Stomach (tissue), 9 donors: Measurements from ENCODE around the gene TRIM32. TPM values are rescaled to one million over a fixed set of nuclear protein-coding genes. Genes with fewer than 3 reads are reported as not detected.

Source experiments
- DNase-seq, 2 donors: peaks; one replicate each; pipeline versions ENCODE4 v3.0.0 to v3.0.0-alpha.2; 2013 to 2019
- H3K27ac ChIP-seq, 5 donors: fragments of 200-600 bp in 4 of 5; sonication (generic) in 4 of 5; one replicate each; pipeline ENCODE4 v1.5.1; 2013 to 2019; ENCODE audit warnings: mild to moderate bottlenecking in 1 of 5, moderate library complexity in 1 of 5
- H3K27me3 ChIP-seq, 3 donors: fragments of 200-600 bp; sonication (generic); one replicate each; pipeline ENCODE4 v1.5.1; 2017 to 2019; ENCODE audit warnings: mixed run types in 1 of 3
- H3K36me3 ChIP-seq, 4 donors: fragments of 200-600 bp; sonication (generic); 1 replicate in 3 of 4; 2 replicates in 1 of 4; pipeline ENCODE4 v1.5.1; 2016 to 2019
- H3K4me1 ChIP-seq, 4 donors: fragments of 200-600 bp; sonication (generic); one replicate each; pipeline ENCODE4 v1.5.1; 2016 to 2019
- H3K4me3 ChIP-seq, 4 donors: fragments of 200-600 bp; sonication (generic) in 3 of 4; one replicate each; pipeline ENCODE4 v1.5.1; 2016 to 2019; ENCODE audit warnings: mild to moderate bottlenecking in 1 of 4
- H3K9me3 ChIP-seq, 4 donors: fragments of 200-600 bp; sonication (generic); one replicate each; pipeline ENCODE4 v1.5.1; 2016 to 2019
- EP300 ChIP-seq: sonication (generic); formaldehyde crosslinking; IDR thresholded peaks from one replicate; pipeline ENCODE4 v1.6.1; 2017; ENCODE audit warnings: antibody characterized with exemption
- POLR2A ChIP-seq, 4 donors: fragments of 450-650 bp; IDR thresholded peaks; one replicate each; pipeline ENCODE4 v1.6.1; 2016; ENCODE audit warnings: antibody characterized with exemption in 4 of 4, control low read depth in 2 of 4, mild to moderate bottlenecking in 1 of 4, moderate library complexity in 1 of 4
- POLR2AphosphoS5 ChIP-seq, 3 donors: sonication (generic); formaldehyde crosslinking; IDR thresholded peaks; one replicate each; pipeline ENCODE4 v1.6.1; 2016; ENCODE audit warnings: antibody characterized with exemption in 3 of 3
- WGBS, 5 donors: extraction: QIAGEN DNeasy Blood & Tissue Kit in 3 of 5; methylation state at CpG; one replicate each; pipeline versions ENCODE4 v1.1.5 to v1.1.7; 2013 to 2018; 5-methylcytosine and 5-hydroxymethylcytosine counted together
- intact Hi-C: fragments of 100-400 bp; cut with DNase I; formaldehyde crosslinking; loops from one replicate; pipeline ENCODE4 v1.15.1; 2023; ENCODE audit warnings: low total_unique reads
- polyA plus RNA-seq, 3 donors: library from polyadenylated mRNA; stranded (reverse); fragments of 200-250 nt; gene quantifications; one replicate each; pipeline ENCODE4 v1.2.3, GENCODE V29; 2013
- total RNA-seq, 5 donors: library from RNA; depleted of rRNA; stranded (reverse); fragments of >200 nt; gene quantifications; one replicate each; pipeline versions ENCODE4 v1.1.0 to v1.2.3, GENCODE V29; 2014 to 2016
- TF ChIP-seq, protein P1 (sequence below), 7 experiments: fragments of 450-650 bp in 4 of 7; fragments of 200-600 bp in 3 of 7; sonication (generic) in 3 of 7; IDR thresholded peaks; one replicate each; pipeline ENCODE4 v1.5.1; 2016 to 2019; ENCODE audit warnings: antibody characterized with exemption in 7 of 7, control low read depth in 2 of 7, mild to moderate bottlenecking in 1 of 7
- donor health status: healthy with polysubstance abuse.
- donor health status: Bipolar disorder and iron deficiency.
- donor health status: healthy.

The TRIM32 gene
- total and polyA plus RNA-seq, 8 donors = 2.3 to 24.9 (median 6.3) TPM

DNA sequence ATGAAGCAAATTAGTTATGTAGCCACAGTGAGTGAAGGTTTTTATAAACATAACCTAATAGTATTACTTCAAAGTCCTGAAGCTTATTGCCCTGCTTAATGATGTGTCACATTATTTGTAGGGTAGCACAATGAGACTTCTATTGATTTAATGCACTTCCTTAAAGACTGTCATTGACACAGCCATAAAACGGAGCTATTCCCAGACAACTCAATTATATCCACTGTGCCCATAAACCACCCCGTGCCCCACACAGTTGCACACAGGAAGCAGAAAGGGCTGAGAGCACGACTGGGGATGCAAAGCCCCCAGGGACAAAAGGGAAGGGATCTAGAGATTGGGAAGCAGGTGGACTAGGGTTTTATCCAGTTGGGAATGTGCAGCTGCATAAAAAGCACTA lies 37.0 kb downstream of the TRIM32 start:
- WGBS, 5 donors = 31 to 75% (median 62%) methylated on average over 3 of the region's 3 CpGs
- DNase-seq = no peak
- peaks cover 0 to 4% (median 0%) of the 10 kb centered on the region in 4 donors for H3K36me3 ChIP-seq

DNA sequence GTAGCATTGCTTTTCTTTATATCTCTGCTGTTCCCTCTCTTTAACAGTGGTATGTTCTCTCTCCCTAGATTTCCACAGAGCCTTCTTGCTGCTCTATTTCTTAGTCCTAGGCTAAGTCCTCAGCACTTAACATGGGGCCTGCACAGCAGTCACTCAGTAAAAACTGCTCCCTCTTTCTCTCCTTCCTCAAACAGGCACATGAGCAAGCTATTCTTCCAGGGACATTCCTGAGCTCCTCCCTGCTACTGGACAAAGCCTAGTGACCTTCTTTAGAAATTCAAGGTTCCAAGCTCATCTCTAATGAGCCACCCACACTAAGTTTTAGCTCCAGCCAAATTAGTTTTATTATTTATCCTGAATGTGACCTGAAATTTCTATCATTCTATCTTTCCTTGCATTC lies 39.5 kb downstream of the TRIM32 start:
- DNase-seq = no peak
- Histone ChIP-seq H3K4me1 (no peaks in the 10 kb centered on the region), H3K36me3 (peaks cover 0 to 4% (median 0%) of the 10 kb centered on the region in 4 donors), H3K27ac (no peak overlapping the region), H3K9me3 (no peaks in the 10 kb centered on the region), H3K4me3 (no peak overlapping the region), H3K27me3 (no peaks in the 10 kb centered on the region)
- intact Hi-C loops = no loop called here
- TF ChIP-seq POLR2AphosphoS5 (IDR thresholded peaks at IDR 0.05) = no peak
- TF ChIP-seq EP300 = no peak
- TF ChIP-seq, protein P1, sequence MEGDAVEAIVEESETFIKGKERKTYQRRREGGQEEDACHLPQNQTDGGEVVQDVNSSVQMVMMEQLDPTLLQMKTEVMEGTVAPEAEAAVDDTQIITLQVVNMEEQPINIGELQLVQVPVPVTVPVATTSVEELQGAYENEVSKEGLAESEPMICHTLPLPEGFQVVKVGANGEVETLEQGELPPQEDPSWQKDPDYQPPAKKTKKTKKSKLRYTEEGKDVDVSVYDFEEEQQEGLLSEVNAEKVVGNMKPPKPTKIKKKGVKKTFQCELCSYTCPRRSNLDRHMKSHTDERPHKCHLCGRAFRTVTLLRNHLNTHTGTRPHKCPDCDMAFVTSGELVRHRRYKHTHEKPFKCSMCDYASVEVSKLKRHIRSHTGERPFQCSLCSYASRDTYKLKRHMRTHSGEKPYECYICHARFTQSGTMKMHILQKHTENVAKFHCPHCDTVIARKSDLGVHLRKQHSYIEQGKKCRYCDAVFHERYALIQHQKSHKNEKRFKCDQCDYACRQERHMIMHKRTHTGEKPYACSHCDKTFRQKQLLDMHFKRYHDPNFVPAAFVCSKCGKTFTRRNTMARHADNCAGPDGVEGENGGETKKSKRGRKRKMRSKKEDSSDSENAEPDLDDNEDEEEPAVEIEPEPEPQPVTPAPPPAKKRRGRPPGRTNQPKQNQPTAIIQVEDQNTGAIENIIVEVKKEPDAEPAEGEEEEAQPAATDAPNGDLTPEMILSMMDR (IDR thresholded peaks at IDR 0.05) = no peak
- TF ChIP-seq POLR2A (IDR thresholded peaks at IDR 0.05) = no peak

More for the DNA sequence above, 37.0 kb downstream of the TRIM32 start:
- Histone ChIP-seq H3K27ac (no peak overlapping the region), H3K27me3 (no peaks in the 10 kb centered on the region), H3K9me3 (no peaks in the 10 kb centered on the region), H3K4me3 (no peak overlapping the region), H3K4me1 (no peaks in the 10 kb centered on the region)
- intact Hi-C loops = no loop called here
- TF ChIP-seq, protein P1 (IDR thresholded peaks at IDR 0.05) = no peak
- TF ChIP-seq POLR2A (IDR thresholded peaks at IDR 0.05) = no peak
- no peak for TF ChIP-seq EP300
- TF ChIP-seq POLR2AphosphoS5 (IDR thresholded peaks at IDR 0.05) = no peak

DNA sequence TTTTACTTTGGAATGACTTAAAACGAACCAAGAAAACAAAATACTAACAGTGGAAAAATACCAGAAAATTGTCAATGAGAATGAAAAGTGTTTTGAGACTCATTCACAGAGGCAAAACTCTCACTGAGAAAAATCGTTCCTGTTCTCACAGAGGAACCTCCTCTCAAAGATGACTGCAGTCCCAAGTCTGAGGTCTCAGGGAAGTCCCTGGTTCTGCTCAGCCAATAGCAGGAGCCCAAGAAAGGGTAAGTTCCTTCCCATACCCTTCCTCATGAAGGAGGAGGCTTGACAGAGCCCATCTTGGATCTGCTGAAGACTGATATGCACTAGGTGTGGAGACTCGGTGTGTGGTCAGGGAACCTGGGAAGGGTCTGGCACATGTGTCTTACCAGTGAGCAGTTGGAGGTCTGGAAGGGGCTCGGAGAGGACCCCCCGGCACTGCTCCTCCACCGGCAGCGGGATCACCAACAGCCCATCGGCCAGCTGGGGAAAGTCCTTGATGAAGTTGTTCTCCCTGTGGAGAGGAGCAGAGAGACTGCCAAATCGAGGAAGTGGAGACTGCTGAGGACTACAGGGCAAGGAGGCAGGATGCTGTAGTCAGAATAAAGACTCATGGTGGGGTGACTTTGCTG lies 46.0 kb downstream of the TRIM32 start:
- WGBS, 5 donors = 76 to 83% (median 80%) methylated on average over 9 of the region's 9 CpGs
- intact Hi-C loops = no loop called here

DNA sequence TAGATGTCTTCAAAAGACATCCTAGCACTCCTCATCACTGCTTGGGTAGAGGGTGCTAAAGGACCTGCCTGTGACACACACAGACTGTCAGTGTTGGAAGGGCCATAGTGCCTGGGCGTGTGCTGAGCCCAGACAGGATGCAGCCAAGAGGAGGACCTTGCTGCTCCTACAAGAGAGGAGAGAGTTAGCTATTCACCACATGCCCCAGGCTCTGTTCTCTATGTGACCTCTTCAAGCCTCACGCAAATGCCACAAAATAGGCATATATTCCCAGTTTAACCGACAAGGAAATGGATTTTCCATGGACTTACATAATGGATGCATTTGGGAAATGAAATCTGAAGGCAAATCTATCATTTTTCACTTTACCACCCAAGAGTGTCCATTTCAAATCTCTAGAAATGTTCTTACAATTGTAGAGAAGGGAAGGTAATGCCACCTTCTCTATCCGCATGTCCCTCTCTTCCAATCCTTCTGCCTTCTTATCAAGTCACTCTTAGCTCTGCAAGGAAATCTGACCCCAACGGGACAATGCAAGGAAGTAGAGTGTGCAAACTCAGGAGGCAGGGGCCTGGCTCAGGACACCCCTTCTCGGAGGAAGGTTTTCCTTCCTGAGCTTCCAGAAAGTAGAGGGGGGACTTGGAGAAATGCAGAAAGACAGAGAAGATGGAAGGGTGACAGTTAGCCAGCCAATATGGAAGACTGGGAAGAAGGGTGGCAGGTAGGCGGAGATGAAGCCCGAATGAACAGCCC lies 49.5 kb downstream of the TRIM32 start:
- intact Hi-C loops = no loop called here
- H3K4me3 ChIP-seq = no peak overlapping the region
- peaks cover 0 to 7% (median 2%) of the 10 kb centered on the region in 4 donors for H3K4me1 ChIP-seq
- no peaks in the 10 kb centered on the region for H3K27me3 ChIP-seq
- no peak for TF ChIP-seq EP300
- no peak for TF ChIP-seq POLR2AphosphoS5 (IDR thresholded peaks at IDR 0.05)
- TF ChIP-seq POLR2A (IDR thresholded peaks at IDR 0.05) = no peak
- TF ChIP-seq, protein P1 (IDR thresholded peaks at IDR 0.05) = no peak
- WGBS, 5 donors = 57 to 61% (median 59%) methylated on average over 8 of the region's 8 CpGs
- H3K9me3 ChIP-seq = no peaks in the 10 kb centered on the region
- H3K36me3 ChIP-seq = no peaks in the 10 kb centered on the region
- no peak for DNase-seq
- no peak overlapping the region for H3K27ac ChIP-seq

More for the DNA sequence above, 46.0 kb downstream of the TRIM32 start:
- Histone ChIP-seq H3K36me3 (no peaks in the 10 kb centered on the region), H3K4me3 (no peak overlapping the region), H3K27me3 (no peaks in the 10 kb centered on the region), H3K9me3 (no peaks in the 10 kb centered on the region), H3K4me1 (peaks cover 0 to 7% (median 2%) of the 10 kb centered on the region in 4 donors), H3K27ac (no peak overlapping the region)
- TF ChIP-seq EP300 (no peak), POLR2A (IDR thresholded peaks at IDR 0.05) (no peak), POLR2AphosphoS5 (IDR thresholded peaks at IDR 0.05) (no peak)
- TF ChIP-seq, protein P1 (IDR thresholded peaks at IDR 0.05) = no peak
- DNase-seq = no peak
